Mucosa of rectum (tissue), 2 donors: Measurements from ENCODE around the gene FCER2.
A peak's percentile ranks its signal among the peaks of the same experiment; 100 is the strongest.

Experiments
- H3K27ac ChIP-seq, 2 donors: one replicate each; pipeline ENCODE4 v1.7.0; 2013; ENCODE audit warnings: inconsistent platforms in 2 of 2, low read depth in 2 of 2, low read length in 2 of 2
- H3K27me3 ChIP-seq, 2 donors: one replicate each; pipeline ENCODE4 v1.7.0; 2013; ENCODE audit warnings: low read length in 2 of 2; ENCODE audit not compliant: control insufficient read depth in 2 of 2, insufficient read depth in 2 of 2
- H3K36me3 ChIP-seq, 2 donors: one replicate each; pipeline ENCODE4 v1.7.0; 2013; ENCODE audit warnings: low read length in 2 of 2; ENCODE audit not compliant: control insufficient read depth in 2 of 2, insufficient read depth in 2 of 2
- H3K4me1 ChIP-seq, 2 donors: one replicate each; pipeline ENCODE4 v1.7.0; 2013; ENCODE audit warnings: low read length in 2 of 2, mild to moderate bottlenecking in 1 of 2; ENCODE audit not compliant: control insufficient read depth in 2 of 2, insufficient read depth in 2 of 2
- H3K4me3 ChIP-seq, 2 donors: one replicate each; pipeline ENCODE4 v1.7.0; 2013; ENCODE audit warnings: low read length in 2 of 2
- H3K9ac ChIP-seq, 2 donors: one replicate each; pipeline ENCODE4 v1.7.0; 2013; ENCODE audit warnings: low read length in 2 of 2, low read depth in 1 of 2, mild to moderate bottlenecking in 1 of 2
- H3K9me3 ChIP-seq, 2 donors: one replicate each; pipeline ENCODE4 v1.7.0; 2013; ENCODE audit warnings: low read length in 2 of 2; ENCODE audit not compliant: control insufficient read depth in 2 of 2
- donor health status: healthy.
- donor health status: Normal muscosa, but diverticular disease.

FCER2 gene

GRCh38 chr19:7662657-7663056 is 39.3 kb downstream of the FCER2 start:
- H3K9ac ChIP-seq, result no peak overlapping the region
- H3K4me1 ChIP-seq, result no peaks in the 10 kb centered on the region
- H3K27ac ChIP-seq, result no peak overlapping the region
- no peaks in the 10 kb centered on the region for H3K27me3 ChIP-seq
- no peaks in the 10 kb centered on the region for H3K9me3 ChIP-seq
- no peak overlapping the region for H3K4me3 ChIP-seq
- H3K36me3 ChIP-seq, result no peaks in the 10 kb centered on the region

- Histone ChIP-seq H3K9ac (no peak overlapping the region), H3K4me1 (no peaks in the 10 kb centered on the region), H3K27me3 (no peaks in the 10 kb centered on the region), H3K9me3 (no peaks in the 10 kb centered on the region), H3K36me3 (no peaks in the 10 kb centered on the region), H3K4me3 (no peak overlapping the region), H3K27ac (no peak overlapping the region)
Observed at GRCh38 chr19:7661744-7662538, 40.0 kb downstream of the FCER2 start.

GRCh38 chr19:7658219-7658686 is 43.7 kb downstream of the FCER2 start:
- Histone ChIP-seq H3K9ac (no peak overlapping the region), H3K27me3 (no peaks in the 10 kb centered on the region), H3K9me3 (no peaks in the 10 kb centered on the region), H3K36me3 (no peaks in the 10 kb centered on the region), H3K4me3 (no peak overlapping the region), H3K27ac (no peak overlapping the region), H3K4me1 (no peaks in the 10 kb centered on the region)

GRCh38 chr19:7657131-7657751 is 44.7 kb downstream of the FCER2 start:
- Histone ChIP-seq H3K9ac (no peak overlapping the region), H3K9me3 (no peaks in the 10 kb centered on the region), H3K27ac (no peak overlapping the region), H3K36me3 (no peaks in the 10 kb centered on the region), H3K4me3 (no peak overlapping the region), H3K27me3 (no peaks in the 10 kb centered on the region), H3K4me1 (peaks cover 0 to 3% of the 10 kb centered on the region in 2 donors)

- no peaks in the 10 kb centered on the region for H3K36me3 ChIP-seq
- no peak overlapping the region for H3K9ac ChIP-seq
- H3K27ac ChIP-seq, result no peak overlapping the region
- no peaks in the 10 kb centered on the region for H3K27me3 ChIP-seq
- H3K9me3 ChIP-seq, result no peaks in the 10 kb centered on the region
- H3K4me3 ChIP-seq, result no peak overlapping the region
- peaks cover 0 to 6% of the 10 kb centered on the region in 2 donors for H3K4me1 ChIP-seq
Observed at GRCh38 chr19:7655581-7655980, 46.4 kb downstream of the FCER2 start.

- Histone ChIP-seq H3K36me3 (no peaks in the 10 kb centered on the region), H3K4me1 (peaks cover 0 to 6% of the 10 kb centered on the region in 2 donors), H3K27me3 (no peaks in the 10 kb centered on the region), H3K9ac (no peak overlapping the region), H3K27ac (no peak overlapping the region), H3K4me3 (no peak overlapping the region), H3K9me3 (no peaks in the 10 kb centered on the region)
Observed at GRCh38 chr19:7654401-7654800, 47.5 kb downstream of the FCER2 start.

GRCh38 chr19:7652061-7652641 is 49.8 kb downstream of the FCER2 start:
- H3K36me3 ChIP-seq, result no peaks in the 10 kb centered on the region
- H3K9me3 ChIP-seq, result no peaks in the 10 kb centered on the region
- peak overlapping the region in 1 of 2 donors; percentile 68 for H3K4me3 ChIP-seq
- peaks cover 0 to 6% of the 10 kb centered on the region in 2 donors for H3K4me1 ChIP-seq
- peak overlapping the region in 1 of 2 donors; percentile 48 for H3K27ac ChIP-seq
- H3K27me3 ChIP-seq, result no peaks in the 10 kb centered on the region
- peak overlapping the region; percentile 2 to 56 for H3K9ac ChIP-seq

GRCh38 chr19:7650148-7650547 is 51.8 kb downstream of the FCER2 start:
- H3K36me3 ChIP-seq, result peaks cover 3 to 4% of the 10 kb centered on the region in 2 donors
- H3K4me3 ChIP-seq, result no peak overlapping the region
- H3K9ac ChIP-seq, result no peak overlapping the region
- no peak overlapping the region for H3K27ac ChIP-seq
- peaks cover 0 to 6% of the 10 kb centered on the region in 2 donors for H3K4me1 ChIP-seq
- no peaks in the 10 kb centered on the region for H3K9me3 ChIP-seq
- H3K27me3 ChIP-seq, result no peaks in the 10 kb centered on the region

GRCh38 chr19:7648265-7649014 is 53.5 kb downstream of the FCER2 start:
- no peak overlapping the region for H3K27ac ChIP-seq
- no peak overlapping the region for H3K4me3 ChIP-seq
- H3K9ac ChIP-seq, result no peak overlapping the region
- peaks cover 0 to 6% of the 10 kb centered on the region in 2 donors for H3K4me1 ChIP-seq
- peaks cover 3 to 8% of the 10 kb centered on the region in 2 donors for H3K36me3 ChIP-seq
- H3K9me3 ChIP-seq, result no peaks in the 10 kb centered on the region
- H3K27me3 ChIP-seq, result no peaks in the 10 kb centered on the region
